NCI-H2081 treated with DMSO at 0.1 percent for 48 hours (cell line): ENCODE data around the gene SEMA6B.

Source experiments
- DNase-seq: peaks from one replicate; lab custom pipeline; 2025; lab: John Stamatoyannopoulos, UW

The SEMA6B gene

GRCh38 chr19:4507804-4508203 is 51.7 kb downstream of the SEMA6B start:
- no peak for DNase-seq

GRCh38 chr19:4507150-4507452 is 52.4 kb downstream of the SEMA6B start:
- no peak for DNase-seq

GRCh38 chr19:4506449-4507149 is 52.9 kb downstream of the SEMA6B start:
- DNase-seq, result no peak

- no peak for DNase-seq
These were observed 53.7 kb downstream of the SEMA6B start for GRCh38 chr19:4505570-4506448.

GRCh38 chr19:4504891-4505569 is 54.5 kb downstream of the SEMA6B start:
- DNase-seq, result no peak

- DNase-seq, result no peak
These were observed 55.2 kb downstream of the SEMA6B start for GRCh38 chr19:4504297-4504701.

GRCh38 chr19:4503825-4504170 is 55.7 kb downstream of the SEMA6B start:
- DNase-seq, result no peak

GRCh38 chr19:4503132-4503824 is 56.2 kb downstream of the SEMA6B start:
- DNase-seq, result no peak

GRCh38 chr19:4502282-4503131 is 57.0 kb downstream of the SEMA6B start:
- DNase-seq, result no peak

- DNase-seq, result no peak
These were observed 57.8 kb downstream of the SEMA6B start for GRCh38 chr19:4501691-4502090.

GRCh38 chr19:4500841-4501591 is 58.5 kb downstream of the SEMA6B start:
- DNase-seq, result no peak

GRCh38 chr19:4499855-4500254 is 59.6 kb downstream of the SEMA6B start:
- no peak for DNase-seq

- DNase-seq, result no peak
These were observed 60.2 kb downstream of the SEMA6B start for GRCh38 chr19:4499318-4499717.

GRCh38 chr19:4498694-4499093 is 60.8 kb downstream of the SEMA6B start:
- no peak for DNase-seq

- DNase-seq, result no peak
These were observed 61.6 kb downstream of the SEMA6B start for GRCh38 chr19:4497770-4498389.

- no peak for DNase-seq
These were observed 63.2 kb downstream of the SEMA6B start for GRCh38 chr19:4496304-4496703.

- DNase-seq, result no peak
These were observed 64.0 kb downstream of the SEMA6B start for GRCh38 chr19:4495471-4495870.

- no peak for DNase-seq
These were observed 64.8 kb downstream of the SEMA6B start for GRCh38 chr19:4494691-4495064.

GRCh38 chr19:4493929-4494690 is 65.4 kb downstream of the SEMA6B start:
- DNase-seq, result no peak
